ENCODE data around the gene BHLHE23.
"Not testable (repeated sequence)": the region's sequence is repeated elsewhere in the genome, so short reads cannot be mapped to it uniquely, and the experiment has no call there.

The BHLHE23 gene

DNA sequence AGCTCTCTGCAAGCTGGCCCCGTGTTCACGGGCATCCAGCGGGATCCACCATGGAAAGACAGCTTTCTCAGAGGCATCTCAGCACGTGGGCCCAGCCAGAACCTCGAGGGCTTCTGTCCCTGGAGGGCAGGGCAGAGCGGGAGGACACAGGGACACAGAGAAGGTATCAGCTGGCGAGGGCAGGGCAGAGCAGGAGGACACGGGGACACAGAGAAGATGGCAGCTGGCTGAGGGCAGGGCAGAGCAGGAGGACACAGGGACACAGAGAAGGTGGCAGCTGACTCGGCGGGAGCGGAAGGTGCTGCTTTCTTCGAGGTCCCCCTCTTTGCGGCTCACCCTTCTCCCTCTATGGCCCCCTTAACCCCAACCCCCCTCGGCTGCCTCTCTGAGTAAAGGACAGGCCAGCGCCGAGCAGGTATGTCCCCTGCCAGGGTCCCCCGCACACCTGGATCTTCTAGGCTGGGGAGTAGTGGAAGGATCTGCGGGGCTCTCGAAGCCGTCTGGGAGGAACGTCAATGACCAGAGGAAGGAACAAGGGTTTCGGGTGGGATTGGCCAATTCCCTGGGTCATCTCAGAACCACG, 28.9 kb upstream of the BHLHE23 start:
- Histone ChIP-seq H3K4me2 (ENCODE audit: low read length) (no peak overlapping the region), H3K27ac (ENCODE audit: low read depth, low read length) (no peak overlapping the region), H3K18ac (ENCODE audit: low read length) (no peak overlapping the region), H3K9ac (ENCODE audit: low read length) (no peak overlapping the region), H2BK12ac (ENCODE audit: low read length) (no peak overlapping the region), H4K8ac (ENCODE audit: low read depth, low read length) (no peak overlapping the region), H3K4me1 (ENCODE audit: control insufficient read depth in 1 of 2, insufficient read depth in 2 of 2, low read length in 2 of 2) (no peaks in the 10 kb centered on the region), H3K4ac (ENCODE audit: low read depth, low read length) (no peak overlapping the region), H3K79me2 (ENCODE audit: control insufficient read depth, insufficient read depth, low read length, poor library complexity) (no peaks in the 10 kb centered on the region), H3K23ac (ENCODE audit: low read length) (no peak overlapping the region), H2BK5ac (ENCODE audit: low read depth, low read length, poor library complexity) (no peak overlapping the region), H3K4me3 (ENCODE audit: low read depth, low read length) (no peak overlapping the region), H4K91ac (ENCODE audit: low read depth, low read length) (no peak overlapping the region), H4K12ac (ENCODE audit: low read depth, low read length) (no peak overlapping the region), H2AK5ac (ENCODE audit: low read length) (no peak overlapping the region), H3K27me3 (ENCODE audit: insufficient read depth, low read length) (peaks cover 8% of the 10 kb centered on the region), H3K14ac (ENCODE audit: low read length) (no peak overlapping the region), H2AFZ (ENCODE audit: insufficient read depth, low read length, poor library complexity) (no peak overlapping the region), H3K36me3 (ENCODE audit: control insufficient read depth in 1 of 2, insufficient read depth in 2 of 2, low read length in 2 of 2) (no peaks in the 10 kb centered on the region), H2BK120ac (ENCODE audit: insufficient read depth, low read length, poor library complexity) (no peak overlapping the region), H3K79me1 (ENCODE audit: low read length) (no peaks in the 10 kb centered on the region), H3K9me3 (ENCODE audit: insufficient read depth, low read depth, low read length) (peaks cover 7% of the 10 kb centered on the region)
- WGBS (ENCODE audit: extremely low coverage, insufficient coverage, insufficient read length): no CpG with 5 or more reads among the region's 23 CpGs
- DNase-seq: no peak

DNA sequence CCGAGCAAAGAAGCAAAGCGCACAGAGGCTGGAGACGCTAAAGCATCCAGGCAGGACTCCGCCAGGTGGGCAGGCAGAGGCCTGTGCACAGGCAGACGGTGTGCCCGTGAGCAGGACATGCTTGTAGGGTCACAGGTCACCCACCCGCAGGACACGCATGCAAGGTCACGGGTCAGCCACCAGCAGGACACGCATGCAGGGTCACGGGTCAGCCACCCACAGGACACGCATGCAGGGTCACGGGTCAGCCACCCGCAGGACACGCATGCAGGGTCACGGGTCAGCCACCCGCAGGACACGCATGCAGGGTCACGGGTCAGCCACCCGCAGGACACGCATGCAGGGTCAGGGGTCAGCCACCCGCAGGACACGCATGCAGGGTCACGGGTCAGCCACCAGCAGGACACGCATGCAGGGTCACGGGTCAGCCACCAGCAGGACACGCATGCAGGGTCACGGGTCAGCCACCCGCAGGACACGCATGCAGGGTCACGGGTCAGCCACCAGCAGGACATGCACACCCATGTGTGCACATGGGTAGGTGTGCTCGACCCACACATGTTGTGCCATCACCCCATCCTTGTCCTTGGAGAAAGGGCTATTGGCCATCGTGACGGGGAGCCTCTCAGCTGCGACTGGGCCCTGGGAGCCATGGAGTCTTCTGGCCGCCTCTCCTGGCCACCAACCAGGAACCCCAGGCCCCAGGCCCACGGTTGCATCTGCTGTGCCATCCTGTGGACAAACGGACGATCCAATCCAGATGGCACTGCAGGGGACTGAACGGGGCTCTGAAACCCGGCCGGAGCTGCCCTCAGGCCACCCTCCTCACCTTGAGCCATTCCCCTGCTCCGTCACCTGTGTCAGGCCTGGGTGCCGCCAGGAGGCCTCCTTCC, 28.2 kb upstream of the BHLHE23 start:
- H2BK12ac ChIP-seq (ENCODE audit: low read length); H3K9me3 ChIP-seq (ENCODE audit: insufficient read depth, low read depth, low read length); H3K27me3 ChIP-seq (ENCODE audit: insufficient read depth, low read length); H3K23ac ChIP-seq (ENCODE audit: low read length); H2AFZ ChIP-seq (ENCODE audit: insufficient read depth, low read length, poor library complexity); H4K12ac ChIP-seq (ENCODE audit: low read depth, low read length); H3K4me1 ChIP-seq (ENCODE audit: control insufficient read depth in 1 of 2, insufficient read depth in 2 of 2, low read length in 2 of 2); H3K79me1 ChIP-seq (ENCODE audit: low read length); H3K14ac ChIP-seq (ENCODE audit: low read length); H4K8ac ChIP-seq (ENCODE audit: low read depth, low read length); H3K79me2 ChIP-seq (ENCODE audit: control insufficient read depth, insufficient read depth, low read length, poor library complexity); H3K36me3 ChIP-seq (ENCODE audit: control insufficient read depth in 1 of 2, insufficient read depth in 2 of 2, low read length in 2 of 2); H2BK5ac ChIP-seq (ENCODE audit: low read depth, low read length, poor library complexity); DNase-seq; H3K4me3 ChIP-seq (ENCODE audit: low read depth, low read length); H4K91ac ChIP-seq (ENCODE audit: low read depth, low read length); H3K27ac ChIP-seq (ENCODE audit: low read depth, low read length); H3K4ac ChIP-seq (ENCODE audit: low read depth, low read length); H3K18ac ChIP-seq (ENCODE audit: low read length); H2AK5ac ChIP-seq (ENCODE audit: low read length); H3K4me2 ChIP-seq (ENCODE audit: low read length); H3K9ac ChIP-seq (ENCODE audit: low read length); H2BK120ac ChIP-seq (ENCODE audit: insufficient read depth, low read length, poor library complexity): not testable (repeated sequence)
- no CpG with 5 or more reads among the region's 44 CpGs for WGBS (ENCODE audit: extremely low coverage, insufficient coverage, insufficient read length)

DNA sequence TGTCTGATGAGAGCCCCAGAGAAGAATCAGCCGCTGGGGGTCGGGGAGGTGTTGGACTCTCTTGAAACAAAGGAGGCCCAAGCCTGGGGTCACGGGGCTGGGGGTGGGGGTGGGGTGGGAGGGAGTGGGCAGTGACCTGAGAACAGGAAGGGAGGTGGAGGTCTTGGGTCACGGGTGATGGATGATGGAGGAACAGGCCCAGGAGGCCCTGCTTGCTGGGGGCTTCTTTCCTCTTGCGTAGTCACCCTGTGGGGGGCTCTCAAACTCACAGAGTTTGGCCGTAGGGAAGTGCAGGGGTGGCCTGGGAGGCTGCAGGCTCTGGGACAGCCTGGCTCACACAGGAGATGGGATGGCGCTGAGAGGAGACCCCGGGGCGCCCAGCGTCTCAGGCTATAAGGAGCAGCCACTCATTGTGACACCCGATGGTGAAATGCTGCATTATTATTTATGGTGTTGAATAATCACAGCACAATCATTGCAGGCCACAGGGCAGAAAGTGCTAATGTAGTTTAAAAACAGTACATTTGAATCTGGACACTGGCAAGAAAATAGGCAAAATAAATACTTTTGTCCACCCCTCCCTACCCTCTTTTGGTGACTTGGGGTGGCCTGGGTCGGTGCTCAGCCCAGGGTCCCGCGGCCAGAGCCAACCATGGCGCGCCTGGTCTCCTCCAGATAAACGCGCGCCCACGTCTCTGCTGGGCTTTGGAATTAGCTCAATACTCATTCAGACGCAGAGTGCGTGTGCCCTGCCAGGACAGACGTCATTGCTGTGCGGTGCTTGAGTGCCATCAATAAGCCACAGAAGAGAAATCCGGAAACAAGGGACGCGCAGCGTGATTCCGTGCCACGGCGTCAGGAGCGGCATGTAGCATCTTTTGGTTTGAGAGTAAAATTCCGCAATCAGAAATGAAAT, 27.3 kb upstream of the BHLHE23 start:
- WGBS (ENCODE audit: extremely low coverage, insufficient coverage, insufficient read length): no CpG with 5 or more reads among the region's 33 CpGs
- no peak overlapping the region for H2AFZ ChIP-seq (ENCODE audit: insufficient read depth, low read length, poor library complexity)
- no peak for DNase-seq
- no peak overlapping the region for H4K12ac ChIP-seq (ENCODE audit: low read depth, low read length)
- H3K4me3 ChIP-seq (ENCODE audit: low read depth, low read length): no peak overlapping the region
- no peak overlapping the region for H2BK120ac ChIP-seq (ENCODE audit: insufficient read depth, low read length, poor library complexity)
- no peaks in the 10 kb centered on the region for H3K79me1 ChIP-seq (ENCODE audit: low read length)
- H4K8ac ChIP-seq (ENCODE audit: low read depth, low read length): no peak overlapping the region
- H3K4me2 ChIP-seq (ENCODE audit: low read length): no peak overlapping the region
- no peak overlapping the region for H2BK5ac ChIP-seq (ENCODE audit: low read depth, low read length, poor library complexity)
- H3K4me1 ChIP-seq (ENCODE audit: control insufficient read depth in 1 of 2, insufficient read depth in 2 of 2, low read length in 2 of 2): no peaks in the 10 kb centered on the region
- peaks cover 8% of the 10 kb centered on the region for H3K27me3 ChIP-seq (ENCODE audit: insufficient read depth, low read length)
- H3K14ac ChIP-seq (ENCODE audit: low read length): no peak overlapping the region
- H3K79me2 ChIP-seq (ENCODE audit: control insufficient read depth, insufficient read depth, low read length, poor library complexity): no peaks in the 10 kb centered on the region
- H3K4ac ChIP-seq (ENCODE audit: low read depth, low read length): no peak overlapping the region
- peaks cover 7% of the 10 kb centered on the region for H3K9me3 ChIP-seq (ENCODE audit: insufficient read depth, low read depth, low read length)
- H3K18ac ChIP-seq (ENCODE audit: low read length): no peak overlapping the region
- no peak overlapping the region for H3K27ac ChIP-seq (ENCODE audit: low read depth, low read length)
- no peaks in the 10 kb centered on the region for H3K36me3 ChIP-seq (ENCODE audit: control insufficient read depth in 1 of 2, insufficient read depth in 2 of 2, low read length in 2 of 2)
- H2AK5ac ChIP-seq (ENCODE audit: low read length): no peak overlapping the region
- no peak overlapping the region for H4K91ac ChIP-seq (ENCODE audit: low read depth, low read length)
- no peak overlapping the region for H3K9ac ChIP-seq (ENCODE audit: low read length)
- no peak overlapping the region for H3K23ac ChIP-seq (ENCODE audit: low read length)
- H2BK12ac ChIP-seq (ENCODE audit: low read length): no peak overlapping the region
